ENCODE measurements around the gene TEX264. TPM values are rescaled to one million over a fixed set of nuclear protein-coding genes. Genes with fewer than 3 reads are reported as not detected.

The TEX264 gene
- total and polyA plus RNA-seq, 2 donors (not counting 1 experiment from before 2014, with no cell fraction given) = 34.3 to 51.0 TPM

- Histone ChIP-seq H3K9ac (ENCODE audit: insufficient read depth, low read length) (no peak overlapping the region), H3K4me2 (ENCODE audit: extremely low read depth, insufficient read depth, low read length) (no peak overlapping the region), H3K27me3 (ENCODE audit: control insufficient read depth, insufficient read depth, low read length) (no peaks in the 10 kb centered on the region), H3K4me3 (replicated peaks in 1 of 4; ENCODE audit: control extremely low read depth in 1 of 4, insufficient read depth in 1 of 4, low read depth in 3 of 4, low read length in 4 of 4) (no peak overlapping the region), H3K36me3 (ENCODE audit: control insufficient read depth, insufficient read depth, low read length) (peaks cover 7% of the 10 kb centered on the region), H3K9me3 (ENCODE audit: control insufficient read depth, insufficient read depth, low read depth, low read length) (no peaks in the 10 kb centered on the region), H4K20me1 (ENCODE audit: control insufficient read depth, extremely low read depth, insufficient read depth, low read length) (no peaks in the 10 kb centered on the region), H2AFZ (ENCODE audit: low read length) (no peak overlapping the region), H3K79me2 (ENCODE audit: control insufficient read depth, insufficient read depth, low read length) (no peaks in the 10 kb centered on the region), H3K27ac (ENCODE audit: insufficient read depth, low read length) (no peak overlapping the region), H3K4me1 (ENCODE audit: control insufficient read depth, extremely low read depth, insufficient read depth, low read length) (no peaks in the 10 kb centered on the region)
- DNase-seq (ENCODE audit: low read depth in 2 of 2) = no peak
- no peak for TF ChIP-seq CTCF (conservative IDR thresholded peaks at IDR 0.05 in 1 of 2, IDR thresholded peaks at IDR 0.05 in 1 of 2; ENCODE audit: low read depth in 1 of 2, low read length in 2 of 2)
- TF ChIP-seq EZH2 (IDR thresholded peaks at IDR 0.05; ENCODE audit: low read length, missing control alignments) = no peak
Measured at GRCh38 chr3:51683566-51683965, 12.5 kb downstream of the TEX264 start.

GRCh38 chr3:51684971-51685751 lies 14.1 kb downstream of the TEX264 start:
- Histone ChIP-seq H4K20me1 (ENCODE audit: control insufficient read depth, extremely low read depth, insufficient read depth, low read length) (no peaks in the 10 kb centered on the region), H3K9me3 (ENCODE audit: control insufficient read depth, insufficient read depth, low read depth, low read length) (no peaks in the 10 kb centered on the region), H3K79me2 (ENCODE audit: control insufficient read depth, insufficient read depth, low read length) (no peaks in the 10 kb centered on the region), H3K4me3 (replicated peaks in 1 of 4; ENCODE audit: control extremely low read depth in 1 of 4, insufficient read depth in 1 of 4, low read depth in 3 of 4, low read length in 4 of 4) (no peak overlapping the region), H3K27me3 (ENCODE audit: control insufficient read depth, insufficient read depth, low read length) (no peaks in the 10 kb centered on the region), H3K27ac (ENCODE audit: insufficient read depth, low read length) (no peak overlapping the region), H3K9ac (ENCODE audit: insufficient read depth, low read length) (no peak overlapping the region), H3K36me3 (ENCODE audit: control insufficient read depth, insufficient read depth, low read length) (peaks cover 7% of the 10 kb centered on the region), H3K4me1 (ENCODE audit: control insufficient read depth, extremely low read depth, insufficient read depth, low read length) (no peaks in the 10 kb centered on the region), H3K4me2 (ENCODE audit: extremely low read depth, insufficient read depth, low read length) (no peak overlapping the region), H2AFZ (ENCODE audit: low read length) (no peak overlapping the region)
- DNase-seq (ENCODE audit: low read depth in 2 of 2) = no peak
- TF ChIP-seq EZH2 (IDR thresholded peaks at IDR 0.05; ENCODE audit: low read length, missing control alignments) (no peak), CTCF (conservative IDR thresholded peaks at IDR 0.05 in 1 of 2, IDR thresholded peaks at IDR 0.05 in 1 of 2; ENCODE audit: low read depth in 1 of 2, low read length in 2 of 2) (no peak)

GRCh38 chr3:51686056-51686455 lies 15.0 kb downstream of the TEX264 start:
- TF ChIP-seq CTCF (conservative IDR thresholded peaks at IDR 0.05 in 1 of 2, IDR thresholded peaks at IDR 0.05 in 1 of 2; ENCODE audit: low read depth in 1 of 2, low read length in 2 of 2) = no peak
- TF ChIP-seq EZH2 (IDR thresholded peaks at IDR 0.05; ENCODE audit: low read length, missing control alignments) = no peak
- Histone ChIP-seq H4K20me1 (ENCODE audit: control insufficient read depth, extremely low read depth, insufficient read depth, low read length) (no peaks in the 10 kb centered on the region), H3K9ac (ENCODE audit: insufficient read depth, low read length) (no peak overlapping the region), H2AFZ (ENCODE audit: low read length) (no peak overlapping the region), H3K4me3 (replicated peaks in 1 of 4; ENCODE audit: control extremely low read depth in 1 of 4, insufficient read depth in 1 of 4, low read depth in 3 of 4, low read length in 4 of 4) (no peak overlapping the region), H3K27ac (ENCODE audit: insufficient read depth, low read length) (no peak overlapping the region), H3K4me2 (ENCODE audit: extremely low read depth, insufficient read depth, low read length) (no peak overlapping the region), H3K79me2 (ENCODE audit: control insufficient read depth, insufficient read depth, low read length) (no peaks in the 10 kb centered on the region), H3K4me1 (ENCODE audit: control insufficient read depth, extremely low read depth, insufficient read depth, low read length) (no peaks in the 10 kb centered on the region), H3K9me3 (ENCODE audit: control insufficient read depth, insufficient read depth, low read depth, low read length) (no peaks in the 10 kb centered on the region), H3K36me3 (ENCODE audit: control insufficient read depth, insufficient read depth, low read length) (peaks cover 7% of the 10 kb centered on the region), H3K27me3 (ENCODE audit: control insufficient read depth, insufficient read depth, low read length) (no peaks in the 10 kb centered on the region)
- no peak for DNase-seq (ENCODE audit: low read depth in 2 of 2)

Data from fibroblast of lung (primary cell).